NCI-H2029 treated with DMSO at 0.1 percent for 48 hours (cell line): ENCODE results near the gene PRDM1.
A peak's percentile ranks its signal among the peaks of the same experiment; 100 is the strongest.

Experiments used
- DNase-seq: peaks from one replicate; lab custom pipeline; 2025; lab: John Stamatoyannopoulos, UW

The PRDM1 gene

GRCh38 chr6:106116125-106116832, 30.1 kb downstream of the PRDM1 start:
- peak; percentile 17 for DNase-seq

- DNase-seq: no peak
Measured at GRCh38 chr6:106117579-106117978, 31.4 kb downstream of the PRDM1 start.

- DNase-seq: no peak
Measured at GRCh38 chr6:106118835-106119431, 32.8 kb downstream of the PRDM1 start.

DNA sequence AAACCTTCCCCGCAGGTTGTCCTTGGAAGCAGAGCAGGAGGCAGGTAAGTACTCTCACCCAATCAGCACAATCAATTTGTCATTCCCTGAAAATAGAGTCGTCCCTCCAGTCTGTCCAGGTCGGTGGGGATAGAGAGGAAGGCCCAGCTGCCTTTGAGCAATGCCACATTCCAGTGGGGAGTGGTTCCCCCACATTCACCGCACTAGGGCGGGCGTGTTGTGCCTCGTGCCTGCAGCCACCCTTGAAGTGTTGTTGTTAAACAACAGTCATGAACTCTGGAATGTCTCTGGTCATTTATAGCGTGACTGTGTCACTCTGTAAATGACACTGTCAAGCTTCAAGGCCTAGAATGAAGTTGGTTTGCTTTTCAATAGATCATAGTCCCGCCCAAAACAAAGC, 33.4 kb downstream of the PRDM1 start:
- no peak for DNase-seq

- no peak for DNase-seq
Measured at GRCh38 chr6:106120006-106120405, 33.9 kb downstream of the PRDM1 start.

GRCh38 chr6:106120406-106120805, 34.3 kb downstream of the PRDM1 start:
- DNase-seq: no peak

- DNase-seq: peak; percentile 49
Measured at GRCh38 chr6:106122306-106122918, 36.3 kb downstream of the PRDM1 start.

GRCh38 chr6:106122938-106123656, 37.0 kb downstream of the PRDM1 start:
- no peak for DNase-seq

- DNase-seq: no peak
Measured at GRCh38 chr6:106124015-106124414, 37.9 kb downstream of the PRDM1 start.

DNA sequence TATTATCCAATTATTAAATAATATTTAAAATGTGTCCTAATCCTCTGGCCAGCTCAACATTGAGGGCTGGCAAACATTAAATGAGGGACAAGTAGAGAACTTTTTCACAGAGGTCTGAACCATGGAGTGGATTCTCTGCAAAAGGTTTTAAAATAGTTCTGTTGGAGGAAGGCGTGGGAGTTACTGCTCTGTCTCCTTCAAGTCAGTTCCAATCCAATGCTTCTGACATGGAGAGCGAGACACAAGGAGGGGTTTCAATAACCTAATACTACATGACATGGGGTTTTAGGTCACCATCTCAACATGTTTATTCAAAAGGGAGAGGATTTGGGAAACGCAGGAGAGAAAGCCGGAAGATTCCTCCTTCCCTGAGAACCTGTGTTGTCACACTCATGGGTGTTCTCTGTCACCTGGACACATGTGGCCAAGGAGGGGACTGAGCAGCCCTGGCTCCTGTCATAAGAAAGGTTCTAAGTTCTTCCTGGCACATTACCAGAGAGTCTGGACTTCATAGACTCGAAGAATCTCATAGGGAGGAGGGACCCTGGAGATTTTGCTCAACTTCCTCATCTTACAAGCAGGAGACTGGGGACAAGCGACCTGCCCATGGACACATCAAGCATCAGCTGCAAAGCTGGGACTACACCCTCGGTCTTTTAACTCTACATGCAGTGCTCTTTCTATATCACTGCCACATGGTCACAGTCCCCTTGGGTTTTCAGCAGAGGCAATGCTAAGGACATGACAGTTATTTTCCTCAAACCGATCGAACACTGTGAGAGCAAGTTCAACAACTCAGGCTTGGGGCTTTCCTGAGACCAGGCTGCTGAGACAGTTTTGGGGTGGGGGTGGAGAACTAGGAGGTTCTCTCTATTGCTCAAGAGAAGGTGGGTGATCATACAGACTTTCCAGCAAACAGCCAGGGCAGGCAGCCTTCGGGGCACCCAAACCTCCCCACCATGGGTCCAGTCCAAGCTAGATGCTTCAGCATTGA, 38.6 kb downstream of the PRDM1 start:
- DNase-seq: no peak

- no peak for DNase-seq
Measured at GRCh38 chr6:106125925-106126435, 39.8 kb downstream of the PRDM1 start.

DNA sequence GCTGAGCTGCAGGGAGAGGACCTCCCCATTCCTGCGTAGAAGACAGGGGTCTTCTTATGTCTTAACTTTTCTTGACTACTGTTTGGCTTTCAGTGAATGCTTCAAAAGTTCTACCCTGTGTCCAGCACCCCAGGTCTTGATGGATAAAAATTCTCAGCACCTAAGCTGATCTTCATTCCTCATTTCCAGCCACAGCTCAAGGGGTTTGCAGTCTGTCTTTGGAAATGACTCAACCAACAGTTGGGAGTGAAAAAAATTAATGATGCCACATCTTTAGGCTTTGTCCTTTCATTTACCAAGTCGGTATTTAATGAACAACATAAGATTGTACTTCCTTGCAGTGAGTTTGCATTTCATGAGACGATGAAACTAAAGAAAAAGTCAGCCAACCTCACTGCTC, 40.3 kb downstream of the PRDM1 start:
- DNase-seq: no peak

DNA sequence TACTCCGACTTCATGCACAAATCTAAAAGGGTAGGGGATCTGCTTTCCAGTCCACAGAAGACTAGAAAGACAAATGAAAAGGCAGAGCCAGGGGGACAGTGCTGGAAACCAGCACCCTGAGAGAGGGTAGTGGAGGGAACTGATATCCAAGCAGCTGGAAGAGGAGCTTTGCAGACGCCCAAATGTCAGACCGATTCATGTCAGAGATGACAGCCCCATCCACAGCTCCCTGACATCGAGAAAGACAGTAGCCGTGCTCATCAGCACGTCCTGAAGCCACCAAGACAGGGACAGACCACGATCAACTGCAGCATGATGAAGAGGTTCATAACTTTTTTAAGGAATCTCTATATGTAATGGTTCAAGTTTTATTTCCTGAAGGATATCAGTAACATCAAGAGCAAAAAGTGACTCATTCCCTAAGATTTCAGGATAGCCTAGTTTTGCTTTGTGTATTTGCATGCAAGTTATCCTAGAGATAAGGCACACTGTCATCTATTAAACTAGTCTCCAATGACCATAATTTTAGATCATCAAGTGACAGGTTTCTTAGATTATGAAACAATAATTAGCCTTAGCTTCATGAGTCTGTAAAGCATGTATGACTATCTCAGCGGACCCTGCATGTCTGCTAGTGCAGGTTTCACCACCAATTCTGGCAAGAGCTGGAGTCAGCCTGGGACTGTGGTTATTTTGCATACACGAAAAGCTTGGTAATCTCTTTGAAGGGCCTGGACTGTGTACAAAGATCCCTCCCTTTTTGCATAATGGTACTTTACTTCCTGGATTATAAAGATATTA, 43.0 kb downstream of the PRDM1 start:
- DNase-seq: no peak

- DNase-seq: no peak
Measured at GRCh38 chr6:106132153-106132698, 46.1 kb downstream of the PRDM1 start.

GRCh38 chr6:106133040-106133439, 46.9 kb downstream of the PRDM1 start:
- peak; percentile 64 for DNase-seq

GRCh38 chr6:106134087-106134770, 48.1 kb downstream of the PRDM1 start:
- DNase-seq: no peak

GRCh38 chr6:106134906-106135634, 48.9 kb downstream of the PRDM1 start:
- DNase-seq: no peak

- DNase-seq: no peak
Measured at GRCh38 chr6:106135911-106136571, 49.9 kb downstream of the PRDM1 start.
